Panc1 (cell line): Measurements from ENCODE around the gene PPM1G. TPM values are rescaled to one million over a fixed set of nuclear protein-coding genes. Genes with fewer than 3 reads are reported as not detected.

Experiments
- ATAC-seq: fragments of 200-7000 bp; cut with Tn5 transposase; 2 replicates; pipeline ENCODE4 v1.9.1; 2020; ENCODE audit warnings: mild to moderate bottlenecking, moderate library complexity
- BruUV-seq: library from RNA; stranded (reverse); fragments of 400-500 nt; replicated peaks from 2 replicates; lab custom pipeline; 2021; lab: Mats Ljungman, UMichigan
- CTCF ChIA-PET: fragments of 300-600 bp; sonication (Branson Sonifier 250); formaldehyde crosslinking; loops from one replicate; lab custom pipeline; 2022; ENCODE audit warnings: antibody characterized with exemption; lab: Charles Lee
- POLR2A ChIA-PET: fragments of 300-600 bp; sonication (Branson Sonifier 250); formaldehyde crosslinking; loops from one replicate; lab custom pipeline; 2022; ENCODE audit warnings: antibody characterized with exemption; lab: Charles Lee
- DNase-seq: peaks from one replicate; pipeline ENCODE4 v3.0.0-alpha.2; 2010; ENCODE audit warnings: low read depth, low spot score
- H3K27ac ChIP-seq: 2 replicates; pipeline ENCODE4 v1.5.1; 2011; ENCODE audit warnings: mild to moderate bottlenecking, low read length, inconsistent platforms
- H3K27me3 ChIP-seq: fragments of 200-500 bp; sonication (Bioruptor generic); 2 replicates; pipeline ENCODE4 v1.6.0; 2014; ENCODE audit warnings: low read length, inconsistent platforms; ENCODE audit not compliant: control insufficient read depth, insufficient read depth
- H3K36me3 ChIP-seq: fragments of 200-500 bp; sonication (Bioruptor generic); 2 replicates; pipeline ENCODE4 v1.5.1; 2014; ENCODE audit warnings: inconsistent platforms, mild to moderate bottlenecking, low read length, moderate library complexity; ENCODE audit not compliant: control insufficient read depth, insufficient read depth
- H3K4me1 ChIP-seq: 2 replicates; pipeline ENCODE4 v1.5.1; 2011; ENCODE audit warnings: inconsistent platforms, mild to moderate bottlenecking, low read length, moderate library complexity; ENCODE audit not compliant: control insufficient read depth, insufficient read depth
- H3K4me3 ChIP-seq, 2 experiments: 2 replicates each; pipeline ENCODE4 v1.5.1; 2011 to 2012; ENCODE audit warnings: low read depth in 2 of 2, low read length in 2 of 2, mild to moderate bottlenecking in 2 of 2, inconsistent platforms in 1 of 2, moderate library complexity in 1 of 2
- H3K9me3 ChIP-seq: fragments of 200-500 bp; sonication (Bioruptor generic); 2 replicates; pipeline ENCODE4 v1.5.1; 2014; ENCODE audit warnings: low read depth, mild to moderate bottlenecking, inconsistent platforms, low read length, moderate library complexity; ENCODE audit not compliant: control insufficient read depth, insufficient read depth
- POLR2AphosphoS5 ChIP-seq: IDR thresholded peaks from 2 replicates; pipeline ENCODE4 v1.6.1; 2012; ENCODE audit warnings: mild to moderate bottlenecking, low read depth, low read length, moderate library complexity
- in situ Hi-C: cut with HindIII; loops from 2 replicates; pipeline ENCODE4 v1.10.0; 2016; ENCODE audit warnings: low sequenced_read_pairs, low pct_unique_long_range_greater_than_20kb
- intact Hi-C: fragments of 100-400 bp; cut with micrococcal nuclease; formaldehyde crosslinking; loops from one replicate; pipeline ENCODE4 v1.10.0; 2022; ENCODE audit not compliant: unreplicated experiment
- total RNA-seq: library from RNA; stranded (reverse); gene quantifications from one replicate; pipeline ENCODE4 v1.2.1, GENCODE V29; 2021; ENCODE audit not compliant: unreplicated experiment
- TF ChIP-seq, protein P1 (sequence below), 2 experiments: IDR thresholded peaks; 2 replicates each; pipeline ENCODE4 v1.6.1; 2011 to 2012; ENCODE audit warnings: low read depth in 2 of 2, control low read depth in 1 of 2, low read length in 1 of 2, mild to moderate bottlenecking in 1 of 2, moderate library complexity in 1 of 2; ENCODE audit not compliant: insufficient read depth in 1 of 2
- TF ChIP-seq, protein P2 (sequence below): fragments of 450-650 bp; IDR thresholded peaks from 2 replicates; pipeline ENCODE4 v1.5.1; 2017; ENCODE audit warnings: mild to moderate bottlenecking

PPM1G gene
- total RNA-seq, 1 experiment from 2014 or later, result 115 TPM

DNA sequence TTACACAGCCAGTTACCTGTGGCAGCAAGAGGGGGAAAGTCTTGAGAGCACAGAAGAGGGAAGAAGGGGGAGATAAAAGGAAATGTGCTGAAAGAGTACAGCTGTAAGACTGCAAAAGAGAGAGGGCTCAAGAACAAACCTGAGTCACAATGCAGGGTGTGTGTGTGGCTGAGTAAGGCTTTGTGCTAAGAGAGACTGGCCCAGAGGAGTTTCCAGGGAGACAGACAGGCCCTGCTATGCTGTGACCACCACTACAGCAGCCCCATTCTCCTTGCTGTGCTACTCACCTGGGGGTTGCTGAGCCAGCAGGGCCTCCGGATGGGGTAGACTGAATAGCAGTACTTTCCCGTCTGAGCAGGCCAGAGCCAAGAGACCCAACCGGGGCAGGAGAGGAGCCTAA is 74.1 kb downstream of the PPM1G start:
- H3K9me3 ChIP-seq, result no peaks in the 10 kb centered on the region
- TF ChIP-seq, protein P1, sequence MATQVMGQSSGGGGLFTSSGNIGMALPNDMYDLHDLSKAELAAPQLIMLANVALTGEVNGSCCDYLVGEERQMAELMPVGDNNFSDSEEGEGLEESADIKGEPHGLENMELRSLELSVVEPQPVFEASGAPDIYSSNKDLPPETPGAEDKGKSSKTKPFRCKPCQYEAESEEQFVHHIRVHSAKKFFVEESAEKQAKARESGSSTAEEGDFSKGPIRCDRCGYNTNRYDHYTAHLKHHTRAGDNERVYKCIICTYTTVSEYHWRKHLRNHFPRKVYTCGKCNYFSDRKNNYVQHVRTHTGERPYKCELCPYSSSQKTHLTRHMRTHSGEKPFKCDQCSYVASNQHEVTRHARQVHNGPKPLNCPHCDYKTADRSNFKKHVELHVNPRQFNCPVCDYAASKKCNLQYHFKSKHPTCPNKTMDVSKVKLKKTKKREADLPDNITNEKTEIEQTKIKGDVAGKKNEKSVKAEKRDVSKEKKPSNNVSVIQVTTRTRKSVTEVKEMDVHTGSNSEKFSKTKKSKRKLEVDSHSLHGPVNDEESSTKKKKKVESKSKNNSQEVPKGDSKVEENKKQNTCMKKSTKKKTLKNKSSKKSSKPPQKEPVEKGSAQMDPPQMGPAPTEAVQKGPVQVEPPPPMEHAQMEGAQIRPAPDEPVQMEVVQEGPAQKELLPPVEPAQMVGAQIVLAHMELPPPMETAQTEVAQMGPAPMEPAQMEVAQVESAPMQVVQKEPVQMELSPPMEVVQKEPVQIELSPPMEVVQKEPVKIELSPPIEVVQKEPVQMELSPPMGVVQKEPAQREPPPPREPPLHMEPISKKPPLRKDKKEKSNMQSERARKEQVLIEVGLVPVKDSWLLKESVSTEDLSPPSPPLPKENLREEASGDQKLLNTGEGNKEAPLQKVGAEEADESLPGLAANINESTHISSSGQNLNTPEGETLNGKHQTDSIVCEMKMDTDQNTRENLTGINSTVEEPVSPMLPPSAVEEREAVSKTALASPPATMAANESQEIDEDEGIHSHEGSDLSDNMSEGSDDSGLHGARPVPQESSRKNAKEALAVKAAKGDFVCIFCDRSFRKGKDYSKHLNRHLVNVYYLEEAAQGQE (IDR thresholded peaks at IDR 0.05; ENCODE audit: insufficient read depth in 1 of 2, low read depth in 2 of 2, low read length in 1 of 2), result no peak
- TF ChIP-seq, protein P2, sequence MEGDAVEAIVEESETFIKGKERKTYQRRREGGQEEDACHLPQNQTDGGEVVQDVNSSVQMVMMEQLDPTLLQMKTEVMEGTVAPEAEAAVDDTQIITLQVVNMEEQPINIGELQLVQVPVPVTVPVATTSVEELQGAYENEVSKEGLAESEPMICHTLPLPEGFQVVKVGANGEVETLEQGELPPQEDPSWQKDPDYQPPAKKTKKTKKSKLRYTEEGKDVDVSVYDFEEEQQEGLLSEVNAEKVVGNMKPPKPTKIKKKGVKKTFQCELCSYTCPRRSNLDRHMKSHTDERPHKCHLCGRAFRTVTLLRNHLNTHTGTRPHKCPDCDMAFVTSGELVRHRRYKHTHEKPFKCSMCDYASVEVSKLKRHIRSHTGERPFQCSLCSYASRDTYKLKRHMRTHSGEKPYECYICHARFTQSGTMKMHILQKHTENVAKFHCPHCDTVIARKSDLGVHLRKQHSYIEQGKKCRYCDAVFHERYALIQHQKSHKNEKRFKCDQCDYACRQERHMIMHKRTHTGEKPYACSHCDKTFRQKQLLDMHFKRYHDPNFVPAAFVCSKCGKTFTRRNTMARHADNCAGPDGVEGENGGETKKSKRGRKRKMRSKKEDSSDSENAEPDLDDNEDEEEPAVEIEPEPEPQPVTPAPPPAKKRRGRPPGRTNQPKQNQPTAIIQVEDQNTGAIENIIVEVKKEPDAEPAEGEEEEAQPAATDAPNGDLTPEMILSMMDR, result no peak
- no peak for TF ChIP-seq POLR2AphosphoS5
- in situ Hi-C loops, result no loop called here
- H3K4me3 ChIP-seq, result no peak overlapping the region
- H3K27ac ChIP-seq, result no peak overlapping the region
- POLR2A ChIA-PET, result no interaction called here
- intact Hi-C loops, result no loop called here
- CTCF ChIA-PET, result no interaction called here
- no TSS peak for BruUV-seq
- DNase-seq (no peak), ATAC-seq (no peak)
- no peaks in the 10 kb centered on the region for H3K27me3 ChIP-seq
- peaks cover 6% of the 10 kb centered on the region for H3K36me3 ChIP-seq
- no peaks in the 10 kb centered on the region for H3K4me1 ChIP-seq

Other genes with a start within 250 kb of the PPM1G start
- 111 TPM for gene ATRAID, start 197.6 kb downstream of the PPM1G start, total RNA-seq
- gene SLC5A6, start 197.3 kb downstream of the PPM1G start, total RNA-seq, result 74.5 TPM
- 76.7 TPM for gene CAD, start 192.2 kb downstream of the PPM1G start, total RNA-seq
- gene SLC30A3, start 146.5 kb downstream of the PPM1G start, total RNA-seq, result 0.59 TPM
- gene DNAJC5G, start 134.2 kb downstream of the PPM1G start, total RNA-seq, result not detected
- gene TRIM54, start 127.2 kb downstream of the PPM1G start, total RNA-seq, result 0.21 TPM
- 4.4 TPM for gene UCN, start 101.1 kb downstream of the PPM1G start, total RNA-seq
- 89.5 TPM for gene MPV17, start 86.5 kb downstream of the PPM1G start, total RNA-seq
- gene GTF3C2, start 52.8 kb downstream of the PPM1G start, total RNA-seq, result 77.7 TPM
- 57.2 TPM for gene EIF2B4, start 39.3 kb downstream of the PPM1G start, total RNA-seq
- gene SNX17, start 39.0 kb downstream of the PPM1G start, total RNA-seq, result 116 TPM
- 25.3 TPM for gene ZNF513, start 28.9 kb downstream of the PPM1G start, total RNA-seq
- 103 TPM for gene NRBP1, start 19.0 kb upstream of the PPM1G start, total RNA-seq
- 1.9 TPM for gene KRTCAP3, start 32.8 kb upstream of the PPM1G start, total RNA-seq
- gene IFT172, start 80.2 kb upstream of the PPM1G start, total RNA-seq, result 16.7 TPM
- 1.3 TPM for gene FNDC4, start 85.6 kb upstream of the PPM1G start, total RNA-seq
- 0.33 TPM for gene GCKR, start 87.2 kb upstream of the PPM1G start, total RNA-seq
- gene ZNF512, start 173.5 kb upstream of the PPM1G start, total RNA-seq, result 12.8 TPM
- gene CCDC121, start 219.4 kb upstream of the PPM1G start, total RNA-seq, result 5.9 TPM
- gene GPN1, start 219.5 kb upstream of the PPM1G start, total RNA-seq, result 37.2 TPM